PC-3 (cell line): Measurements from ENCODE around the gene ARF1. TPM values are rescaled to one million over a fixed set of nuclear protein-coding genes. Genes with fewer than 3 reads are reported as not detected.

Experiments
- ATAC-seq: fragments of 200-7000 bp; cut with Tn5 transposase; 2 replicates; pipeline ENCODE4 v1.9.1; 2020; ENCODE audit warnings: mild to moderate bottlenecking, moderate library complexity
- BruUV-seq: library from RNA; stranded (reverse); fragments of 400-500 nt; replicated peaks from 2 replicates; lab custom pipeline; 2021; lab: Mats Ljungman, UMichigan
- CTCF ChIA-PET: fragments of 300-600 bp; sonication (Branson Sonifier 250); formaldehyde crosslinking; loops from one replicate; lab custom pipeline; 2022; ENCODE audit warnings: antibody characterized with exemption; lab: Charles Lee
- POLR2A ChIA-PET: fragments of 300-600 bp; sonication (Branson Sonifier 250); formaldehyde crosslinking; loops from one replicate; lab custom pipeline; 2022; ENCODE audit warnings: antibody characterized with exemption; ENCODE audit not compliant: unreplicated experiment; lab: Charles Lee
- DNase-seq: peaks from one replicate; pipeline ENCODE4 v3.0.0-alpha.2; 2015
- H2AFZ ChIP-seq: fragments of 300-600 bp; sonication (generic); 2 replicates; pipeline ENCODE4 v1.6.0; 2016; ENCODE audit warnings: antibody characterized with exemption, low read length
- H3F3A ChIP-seq: fragments of 300-600 bp; sonication (generic); one replicate; pipeline ENCODE4 v1.6.0; 2017; ENCODE audit warnings: antibody characterized with exemption, low read length, control low read depth, mild to moderate bottlenecking; ENCODE audit not compliant: unreplicated experiment
- H3K27ac ChIP-seq: fragments of 300-600 bp; sonication (generic); 2 replicates; pipeline ENCODE4 v1.5.1; 2016; ENCODE audit warnings: mild to moderate bottlenecking, low read length
- H3K27me3 ChIP-seq: fragments of 300-600 bp; sonication (generic); 2 replicates; pipeline ENCODE4 v1.6.1; 2016; ENCODE audit warnings: low read length, mixed read lengths
- H3K36me3 ChIP-seq: fragments of 300-600 bp; sonication (generic); 2 replicates; pipeline ENCODE4 v1.6.1; 2016; ENCODE audit warnings: low read depth, mixed run types, low read length, mixed read lengths
- H3K4me1 ChIP-seq: fragments of 300-600 bp; sonication (generic); 2 replicates; pipeline ENCODE4 v1.5.1; 2016; ENCODE audit warnings: low read length; ENCODE audit not compliant: insufficient read depth
- H3K4me2 ChIP-seq: fragments of 300-600 bp; sonication (generic); 2 replicates; pipeline ENCODE4 v1.6.0; 2016; ENCODE audit warnings: low read length
- H3K4me3 ChIP-seq: fragments of 300-600 bp; sonication (generic); 2 replicates; pipeline ENCODE4 v1.5.1; 2016; ENCODE audit warnings: mild to moderate bottlenecking, low read length, mixed read lengths
- H3K79me2 ChIP-seq: fragments of 300-600 bp; sonication (generic); 2 replicates; pipeline ENCODE4 v1.6.1; 2017; ENCODE audit warnings: low read length, mixed read lengths
- H3K9ac ChIP-seq: fragments of 300-600 bp; sonication (generic); 2 replicates; pipeline ENCODE4 v1.6.0; 2016; ENCODE audit warnings: mild to moderate bottlenecking, low read length
- H3K9me2 ChIP-seq: fragments of 300-600 bp; sonication (generic); replicated peaks from 2 replicates; pipeline ENCODE4 v1.6.1; 2016; ENCODE audit warnings: mixed run types, low read length, mixed read lengths
- H3K9me3 ChIP-seq: fragments of 300-600 bp; sonication (generic); 2 replicates; pipeline ENCODE4 v1.6.1; 2016; ENCODE audit warnings: low read length, mixed read lengths
- H4K20me1 ChIP-seq: fragments of 300-600 bp; sonication (generic); 2 replicates; pipeline ENCODE4 v1.6.1; 2016; ENCODE audit warnings: low read length, mixed read lengths
- EZH2 ChIP-seq: fragments of 300-600 bp; sonication (generic); IDR thresholded peaks from one replicate; pipeline ENCODE4 v1.6.1; 2017; ENCODE audit warnings: antibody characterized with exemption, mild to moderate bottlenecking, low read length; ENCODE audit not compliant: unreplicated experiment
- EZH2phosphoT487 ChIP-seq: fragments of 300-600 bp; sonication (generic); IDR thresholded peaks from 2 replicates; pipeline ENCODE4 v1.6.1; 2018; ENCODE audit warnings: mild to moderate bottlenecking, antibody characterized with exemption, low read length, borderline replicate concordance
- intact Hi-C: fragments of 100-400 bp; cut with micrococcal nuclease; formaldehyde crosslinking; loops from 2 replicates; pipeline ENCODE4 v1.9.0; 2023
- total RNA-seq: library from RNA; depleted of rRNA; stranded (reverse); fragments of >200 nt; gene quantifications from 2 replicates; pipeline ENCODE4 v1.2.3, GENCODE V29; 2014
- TF ChIP-seq, protein P1 (sequence below): fragments of 300-600 bp; sonication (generic); conservative IDR thresholded peaks from 2 replicates; pipeline ENCODE4 v1.5.1; 2017; ENCODE audit warnings: antibody characterized with exemption, low read depth, mild to moderate bottlenecking, low read length

The ARF1 gene
- total RNA-seq, 1 experiment from 2014 or later = 688 TPM

DNA sequence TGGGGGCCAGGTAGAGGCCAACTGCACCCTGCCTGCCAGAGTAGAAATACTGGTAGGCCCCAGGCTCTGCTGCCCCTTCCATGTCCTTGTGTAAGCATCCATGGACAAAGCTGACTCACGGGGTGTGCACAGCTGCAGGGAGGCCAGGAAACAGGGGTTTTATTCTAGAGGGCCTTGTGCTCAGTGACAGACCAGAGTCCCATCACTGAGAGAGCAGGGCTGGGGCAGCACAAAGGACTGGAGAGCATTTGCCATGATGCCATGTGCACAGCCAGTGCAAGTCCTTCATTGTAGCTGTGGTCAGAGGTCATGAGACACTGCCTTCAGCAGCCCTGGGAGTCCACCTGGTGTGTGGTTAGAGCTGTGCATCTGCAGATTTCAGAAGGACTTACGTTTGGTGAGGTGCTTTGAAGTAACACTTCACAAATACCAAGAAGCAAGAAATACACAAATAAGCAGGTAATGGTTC lies 8.1 kb downstream of the ARF1 start:
- H3F3A ChIP-seq = peaks cover 9% of the 10 kb centered on the region
- H3K4me3 ChIP-seq = no peak overlapping the region
- no TSS peak for BruUV-seq
- H3K4me1 ChIP-seq = peaks cover 66% of the 10 kb centered on the region
- no peaks in the 10 kb centered on the region for H3K9me2 ChIP-seq
- H3K36me3 ChIP-seq = peaks cover 74% of the 10 kb centered on the region
- peak overlapping the region; percentile 3; the same call in 1 of the 2 replicates for H3K4me2 ChIP-seq
- H3K27ac ChIP-seq = no peak overlapping the region
- ATAC-seq = peak; percentile 5; the same call in 1 of the 2 replicates
- H3K9ac ChIP-seq = no peak overlapping the region
- ChIA-PET POLR2A (no interaction called here), CTCF (no interaction called here)
- H2AFZ ChIP-seq = no peak overlapping the region
- no peak for DNase-seq
- no peaks in the 10 kb centered on the region for H3K9me3 ChIP-seq
- intact Hi-C loops = no loop called here
- H4K20me1 ChIP-seq = peaks cover 100% of the 10 kb centered on the region
- H3K27me3 ChIP-seq = no peaks in the 10 kb centered on the region
- TF ChIP-seq, protein P1, sequence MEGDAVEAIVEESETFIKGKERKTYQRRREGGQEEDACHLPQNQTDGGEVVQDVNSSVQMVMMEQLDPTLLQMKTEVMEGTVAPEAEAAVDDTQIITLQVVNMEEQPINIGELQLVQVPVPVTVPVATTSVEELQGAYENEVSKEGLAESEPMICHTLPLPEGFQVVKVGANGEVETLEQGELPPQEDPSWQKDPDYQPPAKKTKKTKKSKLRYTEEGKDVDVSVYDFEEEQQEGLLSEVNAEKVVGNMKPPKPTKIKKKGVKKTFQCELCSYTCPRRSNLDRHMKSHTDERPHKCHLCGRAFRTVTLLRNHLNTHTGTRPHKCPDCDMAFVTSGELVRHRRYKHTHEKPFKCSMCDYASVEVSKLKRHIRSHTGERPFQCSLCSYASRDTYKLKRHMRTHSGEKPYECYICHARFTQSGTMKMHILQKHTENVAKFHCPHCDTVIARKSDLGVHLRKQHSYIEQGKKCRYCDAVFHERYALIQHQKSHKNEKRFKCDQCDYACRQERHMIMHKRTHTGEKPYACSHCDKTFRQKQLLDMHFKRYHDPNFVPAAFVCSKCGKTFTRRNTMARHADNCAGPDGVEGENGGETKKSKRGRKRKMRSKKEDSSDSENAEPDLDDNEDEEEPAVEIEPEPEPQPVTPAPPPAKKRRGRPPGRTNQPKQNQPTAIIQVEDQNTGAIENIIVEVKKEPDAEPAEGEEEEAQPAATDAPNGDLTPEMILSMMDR = no peak
- no peak for TF ChIP-seq EZH2
- no peak for TF ChIP-seq EZH2phosphoT487
- H3K79me2 ChIP-seq = peaks cover 100% of the 10 kb centered on the region

DNA sequence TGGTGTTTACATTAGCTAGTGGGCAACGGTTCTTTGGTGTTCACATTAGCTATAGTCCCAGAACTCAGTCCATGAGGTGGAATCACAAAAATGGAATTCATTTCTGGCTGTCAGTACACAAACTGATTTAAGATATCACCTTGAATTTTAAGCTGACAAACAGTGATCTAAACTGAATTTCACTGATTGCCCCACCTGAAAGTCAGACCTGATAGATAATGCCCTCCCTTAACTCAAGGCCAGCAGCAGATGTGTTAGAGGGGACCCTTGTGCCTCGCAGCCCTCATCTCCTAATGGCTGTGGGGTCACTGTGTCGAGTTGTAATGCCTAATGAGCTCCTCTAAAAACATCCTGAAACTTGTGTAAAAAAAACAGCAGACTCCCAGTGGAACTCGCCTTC lies 8.6 kb downstream of the ARF1 start:
- Histone ChIP-seq H3K4me1 (peaks cover 61% of the 10 kb centered on the region), H3K9me3 (no peaks in the 10 kb centered on the region), H3K9ac (no peak overlapping the region), H3F3A (peaks cover 9% of the 10 kb centered on the region), H3K4me2 (no peak overlapping the region), H3K9me2 (no peaks in the 10 kb centered on the region), H3K4me3 (no peak overlapping the region), H4K20me1 (peaks cover 100% of the 10 kb centered on the region), H2AFZ (no peak overlapping the region), H3K27me3 (no peaks in the 10 kb centered on the region), H3K27ac (no peak overlapping the region), H3K79me2 (peaks cover 100% of the 10 kb centered on the region), H3K36me3 (peaks cover 74% of the 10 kb centered on the region)
- no TSS peak for BruUV-seq
- DNase-seq = no peak
- TF ChIP-seq, protein P1 = no peak
- TF ChIP-seq EZH2 (no peak), EZH2phosphoT487 (no peak)
- ChIA-PET POLR2A (no interaction called here), CTCF (no interaction called here)
- intact Hi-C loops = no loop called here
- ATAC-seq = no peak

DNA sequence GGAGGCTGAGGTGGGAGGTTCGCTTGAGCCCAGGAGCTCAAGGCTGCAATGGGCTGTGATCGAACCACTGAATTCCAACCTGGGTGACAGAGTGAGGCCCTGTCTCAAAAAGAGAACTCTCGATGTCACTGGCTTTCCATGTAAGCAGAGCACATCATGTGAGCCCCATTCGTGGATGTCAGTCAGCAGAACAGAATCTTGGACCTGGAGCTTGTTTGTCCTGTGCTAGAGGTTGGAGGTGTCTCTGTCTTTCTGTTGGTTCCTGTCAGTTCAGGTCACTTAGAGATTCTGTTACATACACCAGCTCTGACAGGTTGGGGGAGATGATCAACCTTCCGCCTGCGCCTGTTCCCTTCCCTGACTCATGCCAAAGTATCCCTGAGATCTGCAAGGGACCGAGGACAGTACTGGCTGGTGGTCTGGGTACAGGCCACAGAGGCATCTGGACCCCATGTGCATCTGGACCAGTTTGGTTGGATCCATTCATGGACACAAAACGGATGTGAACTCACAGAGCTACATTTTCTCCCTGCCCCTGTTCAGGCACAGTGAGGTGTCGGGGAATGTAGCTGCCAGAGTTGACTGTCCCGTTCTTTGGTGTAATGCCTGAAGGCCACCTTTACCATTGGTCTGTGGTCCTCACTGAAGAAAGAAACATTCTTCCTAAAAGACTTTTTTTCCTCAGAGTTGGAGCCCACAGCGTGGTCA lies 10.0 kb downstream of the ARF1 start:
- ATAC-seq = no peak
- peaks cover 2% of the 10 kb centered on the region for H3F3A ChIP-seq
- TF ChIP-seq EZH2 = no peak
- TF ChIP-seq, protein P1 = no peak
- no peak for TF ChIP-seq EZH2phosphoT487
- no peak overlapping the region for H2AFZ ChIP-seq
- no peaks in the 10 kb centered on the region for H3K9me3 ChIP-seq
- H3K4me2 ChIP-seq = no peak overlapping the region
- H3K4me1 ChIP-seq = peaks cover 47% of the 10 kb centered on the region
- no TSS peak for BruUV-seq
- ChIA-PET POLR2A (no interaction called here), CTCF (interaction anchor here (0.7 kb wide), 1 partner anchor 612 kb away, joined by 3 read pairs; no protein-coding TSS in a partner anchor)
- H3K79me2 ChIP-seq = peaks cover 100% of the 10 kb centered on the region
- H3K27me3 ChIP-seq = no peaks in the 10 kb centered on the region
- intact Hi-C loops = no loop called here
- no peak overlapping the region for H3K9ac ChIP-seq
- peaks cover 81% of the 10 kb centered on the region for H3K36me3 ChIP-seq
- peaks cover 100% of the 10 kb centered on the region for H4K20me1 ChIP-seq
- H3K9me2 ChIP-seq = no peaks in the 10 kb centered on the region
- no peak overlapping the region for H3K4me3 ChIP-seq
- no peak for DNase-seq
- no peak overlapping the region for H3K27ac ChIP-seq
